Stimulated activated CD4-positive, alpha-beta T cell treated with anti-CD3 and anti-CD28 coated beads, Interleukin-15, amount 100 ng/mL, for 48 hours (primary cell): Measurements from ENCODE around the gene KLLN.
"Not testable (repeated sequence)": the region's sequence is repeated elsewhere in the genome, so short reads cannot be mapped to it uniquely, and the experiment has no call there.

Experiments
- DNase-seq, 2 donors: peaks; one replicate each; pipeline ENCODE4 v3.0.0-alpha.2; 2020; ENCODE audit warnings: low read depth in 2 of 2

Gene KLLN

GRCh38 chr10:87842776-87843497 lies 20.4 kb downstream of the KLLN start:
- DNase-seq: no peak

GRCh38 chr10:87842220-87842641 lies 21.1 kb downstream of the KLLN start:
- no peak for DNase-seq

GRCh38 chr10:87841186-87841585 lies 22.1 kb downstream of the KLLN start:
- DNase-seq: no peak

- no peak for DNase-seq
Observed at GRCh38 chr10:87838650-87839049, 24.7 kb downstream of the KLLN start.

GRCh38 chr10:87837445-87837844 lies 25.9 kb downstream of the KLLN start:
- DNase-seq: no peak

- DNase-seq: no peak
Observed at GRCh38 chr10:87836098-87836497, 27.2 kb downstream of the KLLN start.

- no peak for DNase-seq
Observed at GRCh38 chr10:87829986-87830729, 33.2 kb downstream of the KLLN start.

GRCh38 chr10:87829051-87829450 lies 34.3 kb downstream of the KLLN start:
- not testable (repeated sequence) for DNase-seq

GRCh38 chr10:87827681-87828080 lies 35.7 kb downstream of the KLLN start:
- DNase-seq: no peak

GRCh38 chr10:87826653-87827052 lies 36.7 kb downstream of the KLLN start:
- no peak for DNase-seq

- no peak for DNase-seq
Observed at GRCh38 chr10:87819289-87819585, 44.1 kb downstream of the KLLN start.

GRCh38 chr10:87818505-87819288 lies 44.6 kb downstream of the KLLN start:
- peak; percentile 43 to 54 for DNase-seq

- peak; percentile 75 to 84 for DNase-seq
Observed at GRCh38 chr10:87817609-87818504, 45.5 kb downstream of the KLLN start, which contains the start of gene ATAD1. TSS of gene ATAD1 (minus strand) at chr10:87818226. CDS start at chr10:87814599, 3,627 bp downstream.

GRCh38 chr10:87816898-87817608 lies 46.3 kb downstream of the KLLN start:
- no peak for DNase-seq

- no peak for DNase-seq
Observed at GRCh38 chr10:87816163-87816897, 47.0 kb downstream of the KLLN start.
